Activated CD8-positive, alpha-beta memory T cell treated with anti-CD3 and anti-CD28 coated beads for 1 hour (primary cell): ENCODE data around the gene LEP.
A peak's percentile ranks its signal among the peaks of the same experiment; 100 is the strongest.

Experiments used
- DNase-seq, 2 donors: peaks; one replicate each; pipeline ENCODE4 v3.0.0-alpha.2; 2020; ENCODE audit warnings: low read depth in 1 of 2; ENCODE audit errors: extremely low read depth in 1 of 2

LEP gene

DNA sequence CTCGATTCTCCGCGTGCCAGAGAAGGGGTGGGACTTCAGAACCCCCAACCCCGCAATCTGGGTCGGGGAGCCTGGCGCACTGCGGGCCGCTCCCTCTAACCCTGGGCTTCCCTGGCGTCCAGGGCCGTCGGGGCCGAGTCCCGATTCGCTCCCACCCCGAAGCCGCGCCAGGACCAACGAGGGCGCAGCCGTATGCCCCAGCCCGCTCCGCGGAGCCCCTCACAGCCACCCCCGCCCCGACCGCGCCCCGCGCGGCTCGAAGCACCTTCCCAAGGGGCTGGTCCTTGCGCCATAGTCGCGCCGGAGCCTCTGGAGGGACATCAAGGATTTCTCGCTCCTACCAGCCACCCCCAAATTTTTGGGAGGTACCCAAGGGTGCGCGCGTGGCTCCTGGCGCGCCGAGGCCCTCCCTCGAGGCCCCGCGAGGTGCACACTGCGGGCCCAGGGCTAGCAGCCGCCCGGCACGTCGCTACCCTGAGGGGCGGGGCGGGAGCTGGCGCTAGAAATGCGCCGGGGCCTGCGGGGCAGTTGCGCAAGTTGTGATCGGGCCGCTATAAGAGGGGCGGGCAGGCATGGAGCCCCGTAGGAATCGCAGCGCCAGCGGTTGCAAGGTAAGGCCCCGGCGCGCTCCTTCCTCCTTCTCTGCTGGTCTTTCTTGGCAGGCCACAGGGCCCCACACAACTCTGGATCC, at the start of gene LEP:
TSS of gene LEP (plus strand) at position 583 of the 691 bp plus-strand sequence. CDS start 10,741 bp downstream, outside the sequence.
- DNase-seq: no peak

DNA sequence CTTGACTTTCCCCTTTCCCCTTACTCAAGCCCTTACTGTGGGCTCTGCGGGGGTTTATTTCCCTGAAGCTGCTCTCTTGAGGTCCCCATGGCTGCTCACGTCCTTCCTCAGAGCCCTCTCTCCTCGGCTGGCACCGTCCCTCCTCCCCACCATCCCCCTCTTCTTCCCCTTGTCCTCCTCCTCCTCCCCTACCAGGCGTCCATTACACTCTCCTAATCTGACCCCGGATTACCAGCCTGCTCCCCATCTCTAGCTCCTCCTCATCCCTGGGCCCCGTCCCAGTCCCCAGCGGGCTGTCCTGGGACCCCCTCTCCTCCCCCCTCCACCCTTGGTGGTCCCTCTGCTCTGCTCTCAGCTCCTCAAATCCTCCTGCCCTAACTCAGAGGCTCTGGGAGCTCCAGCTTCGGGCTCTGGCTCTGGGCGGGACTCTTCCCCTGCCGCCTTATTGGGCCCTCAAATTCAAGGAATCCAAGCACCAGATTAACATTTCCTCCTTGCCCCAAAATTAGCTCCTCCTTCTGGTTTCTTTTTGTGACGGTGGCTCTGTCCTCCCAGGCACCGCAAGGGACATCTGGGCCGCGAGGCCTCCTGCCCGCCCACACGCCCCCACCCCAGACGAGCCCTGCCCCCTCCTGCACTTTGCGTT, 48.5 kb upstream of the LEP start:
- no peak for DNase-seq

DNA sequence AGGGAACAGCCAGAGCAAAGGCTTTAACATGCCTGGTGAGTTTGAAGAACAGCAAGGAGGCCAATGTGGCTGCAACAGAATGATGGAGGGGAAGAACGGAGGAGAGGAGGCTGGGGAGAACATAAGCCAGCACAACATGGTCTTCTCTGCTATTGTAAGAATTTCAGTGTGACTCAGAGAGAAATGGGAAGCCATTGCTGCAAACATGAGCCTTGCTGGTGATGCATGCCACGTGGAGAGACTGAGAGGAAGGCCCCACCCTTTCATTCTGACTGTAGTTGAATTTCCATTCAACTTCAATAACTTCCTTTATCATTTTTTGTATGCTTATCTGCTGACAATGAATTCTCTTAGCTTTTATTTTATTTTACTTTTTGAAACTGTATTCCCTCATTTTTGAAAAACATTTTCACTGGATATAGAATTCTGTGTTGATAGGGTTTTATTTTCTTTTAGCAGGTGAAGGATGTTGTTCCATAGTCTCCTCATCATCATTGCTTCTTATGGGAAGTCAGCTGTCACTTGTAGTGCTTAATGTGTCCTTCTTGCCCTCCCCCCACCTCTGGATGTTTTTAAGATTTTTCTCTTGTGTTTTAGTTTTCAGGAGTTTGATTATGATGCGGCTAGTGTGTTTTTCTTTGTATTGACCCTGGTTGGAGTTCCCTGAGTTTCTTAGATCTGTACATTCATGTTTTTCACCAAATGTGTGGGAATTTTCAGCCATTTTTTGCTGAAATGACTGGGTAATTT, 46.4 kb upstream of the LEP start:
- no peak for DNase-seq

DNA sequence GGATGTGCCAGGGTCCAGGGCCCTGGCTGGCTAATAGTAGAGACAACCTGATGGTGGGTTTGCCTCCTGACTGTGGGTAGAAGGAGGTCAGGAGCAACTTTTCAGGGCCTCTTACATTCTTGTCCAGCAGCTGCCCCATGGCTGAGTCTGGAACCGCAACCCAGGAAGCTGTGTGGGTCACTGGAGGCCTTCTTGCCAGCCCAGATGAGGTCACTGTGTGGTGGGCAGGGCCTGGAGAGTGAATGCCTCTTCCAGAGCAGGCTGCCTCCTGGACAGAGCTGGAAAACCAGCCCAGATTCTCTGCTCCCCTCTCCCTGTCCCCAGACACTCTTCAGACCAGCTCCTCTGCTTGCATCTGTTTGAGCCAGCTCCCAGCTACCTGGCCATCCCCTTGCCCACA, 43.5 kb upstream of the LEP start:
- no peak for DNase-seq

DNA sequence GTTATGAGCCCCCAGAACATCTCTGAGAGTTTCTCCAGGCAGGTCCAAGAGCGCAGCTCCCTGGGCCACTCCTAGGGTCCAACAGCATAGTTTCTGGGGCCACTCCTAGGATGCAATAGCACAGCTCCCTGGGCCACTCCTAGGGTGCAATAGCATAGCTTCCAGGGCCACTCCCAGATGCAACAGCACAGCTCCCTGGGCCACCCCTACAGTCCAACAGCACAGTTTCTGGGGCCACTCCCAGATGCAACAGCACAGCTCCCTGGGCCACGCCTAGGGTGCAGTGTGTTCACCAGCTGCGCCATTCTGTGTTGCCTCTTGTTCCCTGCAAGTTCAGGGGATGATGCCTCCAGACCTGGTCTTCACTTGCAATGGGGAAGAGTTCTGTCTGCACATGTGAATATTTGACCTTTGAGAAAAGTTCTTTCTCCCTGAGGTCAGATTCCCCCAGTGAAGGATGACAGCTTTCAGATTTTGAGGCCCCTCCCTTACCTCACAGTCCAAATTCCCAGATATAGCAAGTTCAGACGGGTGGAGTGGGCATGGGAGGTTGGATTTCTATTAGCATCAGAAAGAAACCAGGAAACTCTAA, 43.0 kb upstream of the LEP start:
- no peak for DNase-seq

DNA sequence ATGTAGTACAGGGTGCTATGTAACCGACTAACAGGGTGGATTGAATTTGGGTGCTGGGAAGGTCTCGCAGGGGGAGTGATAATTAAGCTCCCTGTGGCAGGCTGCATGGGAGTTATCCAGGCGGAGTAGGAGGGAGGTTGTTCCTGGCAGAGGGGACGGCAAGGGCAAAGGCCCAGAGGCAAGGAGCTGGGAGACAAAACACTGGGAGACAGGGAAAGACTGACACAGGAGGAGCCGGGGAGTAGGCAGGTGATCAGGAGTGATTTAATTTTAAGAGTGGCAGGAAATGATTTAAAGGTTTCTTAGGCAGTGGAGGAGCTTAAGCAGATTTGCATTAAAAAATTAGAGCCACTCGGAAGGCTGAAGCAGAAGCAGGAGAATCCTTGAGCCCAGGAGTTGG, 40.7 kb upstream of the LEP start:
- no peak for DNase-seq

DNA sequence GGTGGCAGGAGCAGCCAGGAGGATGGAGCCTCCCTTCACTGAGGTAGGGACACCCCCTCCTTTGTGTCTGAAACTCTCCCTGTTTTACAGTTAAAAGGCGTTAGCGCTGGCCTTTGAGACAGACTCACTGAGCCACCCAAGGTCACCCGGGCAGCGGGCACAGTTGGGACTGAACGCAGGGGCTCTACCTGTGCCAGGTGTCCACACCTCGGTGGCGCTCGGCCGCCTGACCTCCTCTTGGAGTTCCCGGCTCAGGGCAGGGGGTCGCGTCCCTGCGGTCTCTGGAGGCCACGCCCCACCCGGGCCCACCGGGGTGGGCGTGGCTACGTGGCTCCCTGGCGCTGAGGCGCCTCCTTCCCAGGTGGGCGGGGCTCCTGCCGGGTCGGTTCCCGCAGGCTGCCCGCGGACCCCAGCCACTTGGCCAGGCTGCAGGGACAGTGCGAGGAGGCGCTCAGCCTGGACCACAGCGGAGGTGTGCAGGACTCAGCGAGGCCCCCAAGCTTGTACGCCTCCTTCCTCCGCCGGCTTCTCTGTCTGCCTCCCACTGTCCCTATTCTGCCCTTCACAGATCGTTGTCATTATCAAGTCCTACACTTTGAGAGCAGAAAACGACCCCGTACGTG, 39.9 kb upstream of the LEP start:
- DNase-seq: no peak

DNA sequence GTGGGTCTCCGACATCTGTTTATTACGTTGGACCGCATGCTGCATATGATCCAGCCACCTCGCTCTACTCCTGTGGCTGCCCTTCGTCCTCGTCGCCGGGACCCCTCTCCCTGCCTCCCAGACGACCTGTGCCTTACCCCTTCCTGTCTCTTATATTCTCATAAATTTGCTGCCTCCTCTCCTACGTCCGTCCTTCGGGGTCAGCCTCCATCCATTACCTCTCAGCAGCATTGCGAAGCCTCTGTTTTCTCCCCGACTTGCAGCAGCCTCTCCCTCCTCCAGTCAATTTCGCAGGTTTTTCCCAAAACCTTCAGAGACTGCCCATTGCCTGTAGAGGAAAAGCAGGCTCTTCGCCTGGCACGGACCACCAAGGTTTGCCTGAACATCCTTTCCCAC, 39.4 kb upstream of the LEP start:
- no peak for DNase-seq

DNA sequence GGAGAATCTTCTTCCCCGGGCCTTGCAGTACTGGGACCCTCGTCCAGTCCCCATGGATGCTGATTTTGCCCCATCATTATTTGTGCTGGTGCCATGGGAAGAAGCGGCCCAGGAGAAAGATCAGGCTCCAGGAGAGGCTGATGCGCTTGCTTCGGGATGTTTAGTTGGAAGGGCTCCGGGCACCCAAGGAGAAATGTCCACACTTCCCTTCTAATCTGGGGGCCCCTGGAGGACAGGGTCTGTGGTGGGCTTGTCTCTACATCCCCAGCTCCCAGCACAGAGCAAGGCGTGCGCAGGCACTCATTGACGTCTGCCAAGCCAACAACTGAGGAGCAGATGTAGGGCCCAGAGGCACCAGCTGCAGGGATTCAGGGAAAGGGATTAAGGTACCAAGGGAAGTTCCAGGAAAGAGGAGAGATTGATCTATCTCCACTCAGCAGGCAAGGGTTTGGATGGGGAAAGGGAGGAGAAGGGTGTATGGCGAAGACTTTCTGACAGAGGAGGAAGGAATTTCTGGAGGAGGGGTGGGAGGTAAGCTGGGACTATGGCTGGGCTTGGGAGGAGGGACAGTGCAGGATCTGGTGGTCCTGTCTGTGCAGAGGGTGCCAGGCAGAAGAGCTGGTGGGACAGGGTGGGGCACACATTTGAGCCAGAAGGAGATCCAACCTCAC, 38.7 kb upstream of the LEP start:
- no peak for DNase-seq

DNA sequence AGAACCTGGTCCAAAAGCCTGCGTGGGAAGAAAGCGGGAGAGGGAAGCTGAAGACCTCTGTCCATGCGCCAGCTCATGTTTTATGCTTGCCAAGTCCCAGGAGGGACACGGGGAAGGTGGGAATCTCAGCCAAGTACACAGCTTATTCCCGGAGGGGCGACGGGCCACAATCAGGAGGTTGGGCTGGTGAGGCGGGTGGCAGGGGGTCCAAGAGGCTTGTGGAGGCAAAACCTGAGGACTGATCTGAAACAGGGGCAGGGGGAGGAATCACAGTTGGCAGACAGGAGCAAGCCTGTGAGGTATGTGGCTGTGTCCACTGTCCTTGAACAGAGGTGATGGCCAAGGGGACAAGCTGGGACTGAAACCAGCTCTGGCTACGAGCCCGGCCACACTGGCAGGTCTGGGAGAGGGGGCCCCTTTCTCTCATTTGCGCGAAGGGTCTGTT, 38.0 kb upstream of the LEP start:
- no peak for DNase-seq

DNA sequence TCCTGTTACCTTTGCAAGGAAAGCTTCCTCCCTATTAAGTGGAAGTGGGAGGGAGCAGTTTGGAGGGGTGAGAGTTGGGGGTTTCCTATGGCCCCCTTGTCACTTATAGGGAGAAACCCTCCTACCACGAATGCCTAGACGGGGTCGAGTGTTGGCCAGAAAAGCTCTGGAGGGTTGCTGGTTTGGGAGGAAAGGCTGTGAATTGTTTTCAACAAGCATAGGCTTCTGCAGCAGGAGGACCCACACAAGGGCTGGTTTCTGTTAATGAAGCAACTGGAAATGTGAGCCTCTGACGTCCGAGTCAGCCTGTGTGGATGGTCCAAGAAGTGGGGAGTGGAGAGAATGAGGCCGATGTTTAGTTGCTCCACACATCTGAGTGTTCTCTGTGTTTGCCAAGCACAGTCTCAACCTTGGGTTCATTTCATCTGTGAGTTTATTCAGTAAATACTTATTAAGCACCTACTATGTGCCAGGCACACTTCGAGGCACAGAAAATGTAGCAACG, 37.3 kb upstream of the LEP start:
- DNase-seq: no peak

DNA sequence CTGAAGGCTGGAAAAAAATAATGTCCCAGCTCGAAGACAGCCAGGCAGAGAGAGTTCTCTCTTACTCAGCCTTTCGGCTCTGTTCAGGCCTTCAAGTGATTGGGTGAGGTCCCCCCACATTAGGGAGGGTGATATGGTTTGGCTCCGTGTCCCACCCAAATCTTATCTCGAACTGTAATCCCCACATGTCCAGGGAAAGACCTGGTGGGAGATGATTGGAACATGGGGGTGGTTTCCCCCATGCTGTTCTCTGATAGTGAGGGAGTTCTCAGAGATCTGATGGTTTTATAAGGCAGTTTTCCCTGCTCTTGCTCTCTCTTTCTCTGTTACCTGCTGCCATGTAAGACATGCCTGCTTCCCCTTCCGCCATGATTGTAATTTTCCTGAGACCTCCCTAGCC, 36.6 kb upstream of the LEP start:
- no peak for DNase-seq

DNA sequence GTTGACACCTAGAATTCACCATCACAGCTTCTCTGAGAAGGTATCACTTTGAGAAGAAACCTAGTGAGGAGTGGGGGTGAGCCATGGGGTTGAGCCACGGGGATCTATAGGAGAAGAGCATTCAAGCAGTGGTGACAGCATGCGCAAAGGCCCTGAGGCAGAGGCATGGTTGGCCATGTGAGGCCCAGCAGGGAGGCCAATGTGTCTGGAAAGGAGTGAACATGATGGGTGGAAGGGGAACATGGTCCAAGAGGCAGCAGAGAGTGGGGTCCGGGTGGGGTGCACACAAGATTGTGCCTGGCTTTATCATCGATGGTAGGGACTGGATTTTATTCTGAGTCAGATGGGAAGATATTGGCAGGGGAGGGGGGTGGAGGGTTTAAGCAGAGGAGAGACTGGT, 36.0 kb upstream of the LEP start:
- DNase-seq: no peak

DNA sequence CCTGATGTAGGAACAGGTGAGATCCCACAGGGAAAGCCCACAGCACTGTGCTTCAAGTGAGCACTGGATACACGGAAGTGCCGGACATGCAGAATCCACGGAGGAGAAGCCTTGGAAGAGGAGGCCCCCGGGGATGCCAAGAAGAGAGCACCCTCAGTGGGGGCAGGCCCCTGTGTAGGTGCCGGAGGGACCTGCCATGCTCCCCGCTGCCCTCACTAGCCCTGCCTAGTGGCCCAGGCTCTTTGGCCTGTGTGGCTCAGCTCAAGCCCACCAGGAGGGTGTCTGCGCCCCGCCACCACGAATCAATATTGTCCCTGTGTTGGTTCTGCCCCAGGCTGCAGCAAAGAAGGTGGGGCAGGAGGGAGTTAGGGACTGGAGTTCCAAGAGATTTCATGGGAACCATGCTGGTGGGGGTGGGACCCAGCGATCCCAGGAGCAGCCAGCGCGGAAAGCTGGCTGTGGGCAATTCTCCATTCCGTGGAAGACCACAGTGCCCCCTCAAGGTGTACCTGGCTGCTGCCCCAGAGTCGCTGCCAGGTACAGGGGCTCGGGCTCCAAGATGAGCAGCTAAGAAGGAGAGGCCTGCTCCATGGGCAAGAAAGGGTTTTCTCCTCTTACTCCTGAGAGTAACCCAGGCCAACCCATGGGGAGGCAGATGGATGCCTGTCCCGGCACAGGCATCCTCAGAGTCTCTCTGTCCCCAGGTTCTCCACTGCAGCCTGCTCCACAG, 34.9 kb upstream of the LEP start:
- no peak for DNase-seq

DNA sequence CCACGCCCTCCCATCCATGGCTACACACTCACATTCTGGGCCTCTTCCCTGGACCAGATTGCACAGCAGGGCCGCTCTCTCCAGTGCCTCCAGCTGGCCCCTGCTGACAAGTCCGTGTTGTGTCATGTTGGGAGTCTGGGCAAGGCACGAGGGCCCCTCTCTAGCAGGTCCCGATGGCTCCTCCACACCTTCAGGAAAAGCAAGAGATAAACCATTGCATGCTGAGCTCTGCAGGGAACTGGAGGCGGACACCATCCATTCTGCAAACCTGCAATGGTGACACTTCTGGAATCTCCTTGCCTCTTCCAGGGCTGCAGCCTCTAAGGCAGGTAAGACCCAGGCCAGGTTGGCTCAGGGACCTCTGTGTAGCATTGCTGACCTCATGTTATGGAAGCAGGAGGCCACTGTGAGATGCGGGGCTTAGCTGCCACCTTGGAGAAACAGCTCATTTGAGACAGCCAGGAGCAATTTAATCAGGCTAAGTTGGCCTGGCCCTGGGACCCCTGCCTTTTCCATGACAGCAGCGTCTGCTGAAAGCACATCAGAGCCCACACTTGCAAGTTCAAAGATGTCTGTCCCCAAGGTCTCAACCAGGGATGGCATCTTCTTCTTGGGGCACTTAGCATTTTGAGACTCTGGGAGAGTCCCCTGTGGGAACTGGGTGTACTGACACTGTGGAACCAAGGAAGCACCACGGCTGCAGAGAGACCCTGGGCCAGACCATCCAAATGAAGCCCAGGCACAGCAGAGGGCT, 34.2 kb upstream of the LEP start:
- no peak for DNase-seq

DNA sequence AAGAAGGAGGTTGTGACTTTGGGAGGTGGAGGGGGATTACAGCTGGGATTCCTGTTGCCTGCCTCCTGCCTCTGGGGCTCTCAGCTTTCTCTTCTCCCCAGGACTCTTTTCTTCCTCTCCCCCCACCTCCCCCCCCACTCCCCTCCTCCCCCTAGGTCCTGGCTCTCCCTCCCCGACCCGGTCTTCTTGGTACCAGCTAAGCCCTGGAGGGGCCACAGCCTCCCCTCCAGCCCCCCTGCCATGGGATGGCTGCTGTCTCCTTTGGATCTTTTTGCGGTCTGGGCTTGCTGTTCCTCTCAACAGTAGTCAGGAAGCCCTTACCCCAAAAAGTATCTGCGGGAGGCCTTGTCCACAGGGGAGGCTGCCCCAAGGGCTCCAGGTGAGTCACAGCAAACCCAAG, 33.5 kb upstream of the LEP start:
- no peak for DNase-seq

DNA sequence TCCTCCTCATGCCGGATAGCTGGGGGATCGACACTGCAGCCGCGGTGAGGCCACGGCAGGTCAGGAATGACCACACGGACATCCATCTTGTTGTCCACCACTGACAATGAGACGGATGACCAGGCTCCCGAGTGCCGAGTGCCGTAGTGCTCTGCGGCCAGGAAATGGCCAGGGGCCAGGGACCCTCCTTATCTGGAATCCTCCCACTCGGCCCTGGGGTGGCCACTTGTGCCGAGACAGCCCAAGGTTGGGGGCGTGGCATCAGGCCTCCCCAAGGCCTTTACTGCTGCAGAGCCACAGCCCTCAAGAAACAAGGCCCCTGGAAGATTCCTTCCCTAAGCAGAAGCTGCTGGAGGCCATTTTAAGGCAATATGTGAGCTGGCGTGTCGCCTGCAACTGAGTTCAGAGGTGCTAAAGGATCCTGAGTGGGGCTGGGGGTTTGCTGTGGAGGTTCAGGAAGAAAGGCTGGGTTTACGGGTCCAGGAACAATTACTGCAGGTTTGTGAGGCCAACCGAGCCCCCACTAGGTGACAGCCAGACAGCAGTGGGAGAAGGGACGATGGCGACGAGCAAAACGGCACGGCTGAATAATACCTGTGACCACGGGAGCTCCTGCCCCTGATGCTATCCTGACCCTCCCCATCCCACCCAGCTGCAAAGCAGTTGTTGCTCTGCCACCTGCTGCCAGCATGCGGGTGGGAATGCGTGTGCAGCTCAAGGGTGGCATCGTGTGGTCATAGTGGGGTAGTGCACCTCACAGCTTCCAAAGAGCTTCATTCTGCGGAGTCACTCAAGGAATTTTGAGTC, 31.6 kb upstream of the LEP start:
- peak; percentile 35 to 36 for DNase-seq

DNA sequence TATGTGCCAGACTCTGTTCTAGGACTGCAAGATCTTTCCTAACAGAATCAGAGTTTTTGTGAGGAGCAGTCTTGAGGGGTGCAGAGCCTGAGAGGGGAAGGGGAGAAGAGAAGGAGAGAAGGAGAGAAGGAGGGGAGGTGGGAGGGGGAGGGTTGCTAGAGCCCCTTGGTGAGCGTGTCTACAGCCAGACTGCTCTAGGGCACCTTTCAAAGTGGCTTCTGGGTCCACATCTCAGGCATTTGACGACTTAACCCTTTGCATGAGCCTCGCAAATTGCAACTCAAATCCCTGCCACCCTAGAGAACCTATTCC, 31.1 kb upstream of the LEP start:
- no peak for DNase-seq
